HFF-Myc (cell line): ENCODE results near the gene PRKCG.

Experiments used
- DNase-seq: peaks from one replicate; pipeline ENCODE4 v3.0.0-alpha.2; 2011; ENCODE audit warnings: low read depth; ENCODE audit errors: extremely low read depth
- H3K4me3 ChIP-seq: replicated peaks from 2 replicates; pipeline ENCODE4 v1.5.1; 2011; ENCODE audit warnings: low read depth, mild to moderate bottlenecking, control low read depth, low read length
- TF ChIP-seq, protein P1 (sequence below): IDR thresholded peaks from 2 replicates; pipeline ENCODE4 v1.5.1; 2012; ENCODE audit warnings: mild to moderate bottlenecking, low read depth, low read length, control low read depth; ENCODE audit errors: missing control alignments

PRKCG gene

DNA sequence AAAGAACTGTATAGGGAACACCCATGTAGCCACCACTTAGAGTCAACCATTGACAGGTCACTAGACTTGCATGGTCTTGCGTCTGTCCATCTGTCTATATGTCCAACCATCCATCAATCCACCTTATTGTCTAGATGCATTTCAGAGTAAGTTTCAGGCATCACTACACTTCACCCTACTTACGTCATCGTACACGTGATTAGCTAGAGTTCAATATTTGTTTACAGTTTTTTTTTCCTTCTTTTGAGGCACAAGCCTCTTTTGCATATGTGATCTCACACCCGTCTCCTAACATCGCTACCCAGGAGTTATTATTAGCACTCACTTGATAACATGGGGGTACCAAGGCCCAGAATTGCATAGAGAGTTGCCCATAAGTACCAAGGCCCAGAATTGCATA, 34.0 kb downstream of the PRKCG start:
- TF ChIP-seq, protein P1, sequence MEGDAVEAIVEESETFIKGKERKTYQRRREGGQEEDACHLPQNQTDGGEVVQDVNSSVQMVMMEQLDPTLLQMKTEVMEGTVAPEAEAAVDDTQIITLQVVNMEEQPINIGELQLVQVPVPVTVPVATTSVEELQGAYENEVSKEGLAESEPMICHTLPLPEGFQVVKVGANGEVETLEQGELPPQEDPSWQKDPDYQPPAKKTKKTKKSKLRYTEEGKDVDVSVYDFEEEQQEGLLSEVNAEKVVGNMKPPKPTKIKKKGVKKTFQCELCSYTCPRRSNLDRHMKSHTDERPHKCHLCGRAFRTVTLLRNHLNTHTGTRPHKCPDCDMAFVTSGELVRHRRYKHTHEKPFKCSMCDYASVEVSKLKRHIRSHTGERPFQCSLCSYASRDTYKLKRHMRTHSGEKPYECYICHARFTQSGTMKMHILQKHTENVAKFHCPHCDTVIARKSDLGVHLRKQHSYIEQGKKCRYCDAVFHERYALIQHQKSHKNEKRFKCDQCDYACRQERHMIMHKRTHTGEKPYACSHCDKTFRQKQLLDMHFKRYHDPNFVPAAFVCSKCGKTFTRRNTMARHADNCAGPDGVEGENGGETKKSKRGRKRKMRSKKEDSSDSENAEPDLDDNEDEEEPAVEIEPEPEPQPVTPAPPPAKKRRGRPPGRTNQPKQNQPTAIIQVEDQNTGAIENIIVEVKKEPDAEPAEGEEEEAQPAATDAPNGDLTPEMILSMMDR = no peak
- no peak overlapping the region for H3K4me3 ChIP-seq
- DNase-seq = no peak

DNA sequence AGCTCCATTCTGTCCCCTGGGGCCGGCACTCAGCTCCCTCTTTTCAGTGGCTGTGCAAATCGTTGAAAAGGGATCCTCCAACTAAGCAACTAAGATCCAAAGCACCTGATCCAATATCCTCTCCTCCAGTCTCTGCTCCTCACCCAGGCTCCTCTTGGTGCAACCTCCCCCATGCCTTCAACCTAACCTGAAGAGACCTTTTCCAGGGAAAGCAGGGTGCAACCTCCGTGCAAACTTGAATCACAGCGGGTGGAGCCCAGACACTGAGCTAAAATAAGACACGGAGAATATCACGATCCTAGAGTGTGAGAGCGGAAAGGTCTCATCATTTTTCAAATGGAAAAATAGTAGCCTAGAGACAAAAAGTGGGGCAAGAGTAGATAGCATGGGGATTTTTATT, 35.4 kb downstream of the PRKCG start:
- TF ChIP-seq, protein P1 = no peak
- no peak for DNase-seq
- no peak overlapping the region for H3K4me3 ChIP-seq

GRCh38 chr19:53927739-53928138, 45.7 kb downstream of the PRKCG start:
- H3K4me3 ChIP-seq = no peak overlapping the region
- TF ChIP-seq, protein P1 = no peak
- DNase-seq = peak; percentile 43

- TF ChIP-seq, protein P1 = no peak
- no peak overlapping the region for H3K4me3 ChIP-seq
- DNase-seq = no peak
Observed at GRCh38 chr19:53936029-53936428, 54.0 kb downstream of the PRKCG start.

- TF ChIP-seq, protein P1 = no peak
- H3K4me3 ChIP-seq = no peak overlapping the region
- no peak for DNase-seq
Observed at GRCh38 chr19:53942001-53942786, 60.2 kb downstream of the PRKCG start.

GRCh38 chr19:53944416-53944815, 62.4 kb downstream of the PRKCG start:
- no peak for DNase-seq
- TF ChIP-seq, protein P1 = no peak
- no peak overlapping the region for H3K4me3 ChIP-seq

DNA sequence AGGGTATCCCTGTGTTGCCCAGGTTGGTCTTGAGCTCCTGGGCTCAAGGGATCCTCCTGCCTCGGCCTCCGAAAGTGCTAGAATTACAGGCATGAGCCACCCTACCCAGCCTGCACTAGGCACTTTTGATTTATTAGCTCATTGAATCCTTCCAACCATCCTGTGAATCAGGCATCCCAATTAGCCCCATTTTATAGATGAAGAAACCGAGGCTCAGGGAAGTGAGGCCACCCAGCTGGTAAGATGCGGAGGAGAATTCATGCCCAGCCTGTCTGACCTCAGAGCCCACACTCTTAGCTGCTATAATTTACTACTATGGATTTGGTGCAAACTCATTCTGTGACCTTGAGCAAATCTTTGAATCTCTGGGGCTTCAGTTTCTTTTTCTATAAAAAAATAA, 62.9 kb downstream of the PRKCG start:
- H3K4me3 ChIP-seq = no peak overlapping the region
- no peak for DNase-seq
- TF ChIP-seq, protein P1 = no peak
